Natural killer cell (primary cell): Measurements from ENCODE around the gene ZFTA. TPM values are rescaled to one million over a fixed set of nuclear protein-coding genes. Genes with fewer than 3 reads are reported as not detected.
"Not testable (repeated sequence)": the region's sequence is repeated elsewhere in the genome, so short reads cannot be mapped to it uniquely, and the experiment has no call there.

ENCODE experiments used
- ATAC-seq, 3 donors: fragments of 150-1000 bp in 2 of 3; fragments of 200-7000 bp in 1 of 3; cut with Tn5 transposase; 1 replicate in 1 of 3; 2 replicates in 2 of 3; pipeline ENCODE4 v1.10.0; 2021; ENCODE audit warnings: mild to moderate bottlenecking in 2 of 3, moderate library complexity in 2 of 3
- DNase-seq, 2 donors: peaks; one replicate each; pipeline versions ENCODE4 v3.0.0 to v3.0.0-alpha.2; 2013 to 2021; ENCODE audit warnings: mixed read lengths in 1 of 2
- H3K27ac ChIP-seq: one replicate; pipeline ENCODE4 v1.5.1; 2013; ENCODE audit warnings: mild to moderate bottlenecking, low read length
- H3K27me3 ChIP-seq: one replicate; pipeline ENCODE4 v1.6.1; 2013; ENCODE audit warnings: low read length; ENCODE audit not compliant: control insufficient read depth, insufficient read depth
- H3K36me3 ChIP-seq: one replicate; pipeline ENCODE4 v1.6.1; 2013; ENCODE audit warnings: low read length; ENCODE audit not compliant: control insufficient read depth, insufficient read depth
- H3K4me1 ChIP-seq: one replicate; pipeline ENCODE4 v1.6.1; 2013; ENCODE audit warnings: low read length; ENCODE audit not compliant: control insufficient read depth, insufficient read depth
- H3K4me3 ChIP-seq: one replicate; pipeline ENCODE4 v1.5.1; 2013; ENCODE audit warnings: low read length
- H3K9me3 ChIP-seq: one replicate; pipeline ENCODE4 v1.6.1; 2013; ENCODE audit warnings: low read length; ENCODE audit not compliant: control insufficient read depth, insufficient read depth
- H3K27ac Mint-ChIP-seq, 2 donors: one replicate each; pipeline ENCODE4 v1.8.0; 2022; ENCODE audit warnings: mild to moderate bottlenecking in 2 of 2, mixed read lengths in 2 of 2, moderate library complexity in 1 of 2
- H3K27me3 Mint-ChIP-seq, 2 donors: one replicate each; pipeline ENCODE4 v1.8.0; 2022; ENCODE audit warnings: low read depth in 2 of 2, mixed read lengths in 2 of 2
- H3K36me3 Mint-ChIP-seq: one replicate; pipeline ENCODE4 v1.8.0; 2022; ENCODE audit warnings: mixed read lengths
- H3K4me1 Mint-ChIP-seq, 2 donors: one replicate each; pipeline ENCODE4 v1.8.0; 2022; ENCODE audit warnings: mixed read lengths in 2 of 2
- H3K4me3 Mint-ChIP-seq: one replicate; pipeline ENCODE4 v1.8.0; 2022; ENCODE audit warnings: mild to moderate bottlenecking, moderate library complexity, mixed read lengths
- H3K9me3 Mint-ChIP-seq, 2 donors: one replicate each; pipeline ENCODE4 v1.8.0; 2022; ENCODE audit warnings: mixed read lengths in 2 of 2
- WGBS: methylation state at CpG from one replicate; pipeline ENCODE4 v1.1.7; 2013; ENCODE audit warnings: missing lambda C conversion rate; ENCODE audit not compliant: insufficient coverage; 5-methylcytosine and 5-hydroxymethylcytosine counted together
- intact Hi-C: fragments of 100-400 bp; cut with micrococcal nuclease; formaldehyde crosslinking; loops from one replicate; pipeline ENCODE4 v1.14.2; 2022
- total RNA-seq, 4 donors: library from RNA; stranded (reverse); fragments of 120-200 nt in 1 of 4; gene quantifications; one replicate each; pipeline versions ENCODE4 v1.2.3 to v1.2.4, GENCODE V29; 2013 to 2022
- TF ChIP-seq, protein P1 (sequence below): fragments of 200-600 bp; IDR thresholded peaks from one replicate; pipeline ENCODE4 v1.8.0; 2022; ENCODE audit warnings: antibody characterized with exemption

The ZFTA gene
- total RNA-seq, 3 donors from 2014 or later (not counting 1 experiment from before 2014, with no cell fraction given) = 3.7 to 5.3 (median 4.8) TPM

- intact Hi-C loops = no loop called here
- H3K27ac Mint-ChIP-seq = no peak overlapping the region
- H3K4me1 ChIP-seq = peaks cover 4% of the 10 kb centered on the region
- H3K4me3 ChIP-seq = no peak overlapping the region
- WGBS = 37% methylated on average over 7 of the region's 7 CpGs
- no peak overlapping the region for H3K27ac ChIP-seq
- H3K4me3 Mint-ChIP-seq = no peak overlapping the region
- no peak for ATAC-seq
- H3K9me3 Mint-ChIP-seq = no peaks in the 10 kb centered on the region
- TF ChIP-seq, protein P1, sequence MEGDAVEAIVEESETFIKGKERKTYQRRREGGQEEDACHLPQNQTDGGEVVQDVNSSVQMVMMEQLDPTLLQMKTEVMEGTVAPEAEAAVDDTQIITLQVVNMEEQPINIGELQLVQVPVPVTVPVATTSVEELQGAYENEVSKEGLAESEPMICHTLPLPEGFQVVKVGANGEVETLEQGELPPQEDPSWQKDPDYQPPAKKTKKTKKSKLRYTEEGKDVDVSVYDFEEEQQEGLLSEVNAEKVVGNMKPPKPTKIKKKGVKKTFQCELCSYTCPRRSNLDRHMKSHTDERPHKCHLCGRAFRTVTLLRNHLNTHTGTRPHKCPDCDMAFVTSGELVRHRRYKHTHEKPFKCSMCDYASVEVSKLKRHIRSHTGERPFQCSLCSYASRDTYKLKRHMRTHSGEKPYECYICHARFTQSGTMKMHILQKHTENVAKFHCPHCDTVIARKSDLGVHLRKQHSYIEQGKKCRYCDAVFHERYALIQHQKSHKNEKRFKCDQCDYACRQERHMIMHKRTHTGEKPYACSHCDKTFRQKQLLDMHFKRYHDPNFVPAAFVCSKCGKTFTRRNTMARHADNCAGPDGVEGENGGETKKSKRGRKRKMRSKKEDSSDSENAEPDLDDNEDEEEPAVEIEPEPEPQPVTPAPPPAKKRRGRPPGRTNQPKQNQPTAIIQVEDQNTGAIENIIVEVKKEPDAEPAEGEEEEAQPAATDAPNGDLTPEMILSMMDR = no peak
- H3K4me1 Mint-ChIP-seq = peaks cover 5% of the 10 kb centered on the region in 2 donors
- no peaks in the 10 kb centered on the region for H3K27me3 ChIP-seq
- no peaks in the 10 kb centered on the region for H3K36me3 Mint-ChIP-seq
- H3K9me3 ChIP-seq = no peaks in the 10 kb centered on the region
- no peaks in the 10 kb centered on the region for H3K27me3 Mint-ChIP-seq
- no peaks in the 10 kb centered on the region for H3K36me3 ChIP-seq
- DNase-seq = no peak
Measured at GRCh38 chr11:63783925-63784592, 15.5 kb upstream of the ZFTA start.

- ATAC-seq (no peak), DNase-seq (no peak)
- WGBS = 89% methylated on average over 6 of the region's 6 CpGs
- intact Hi-C loops = no loop called here
- H3K4me1 Mint-ChIP-seq = peaks cover 5% of the 10 kb centered on the region in 2 donors
- TF ChIP-seq, protein P1 = no peak
- Histone ChIP-seq H3K9me3 (no peaks in the 10 kb centered on the region), H3K4me1 (peaks cover 4% of the 10 kb centered on the region), H3K27me3 (no peaks in the 10 kb centered on the region), H3K27ac (no peak overlapping the region), H3K36me3 (no peaks in the 10 kb centered on the region), H3K4me3 (no peak overlapping the region)
- H3K9me3 Mint-ChIP-seq = no peaks in the 10 kb centered on the region
- H3K36me3 Mint-ChIP-seq = no peaks in the 10 kb centered on the region
- no peak overlapping the region for H3K4me3 Mint-ChIP-seq
- peaks cover 0 to 4% of the 10 kb centered on the region in 2 donors for H3K27me3 Mint-ChIP-seq
- no peak overlapping the region for H3K27ac Mint-ChIP-seq
Measured at GRCh38 chr11:63782749-63783148, 14.2 kb upstream of the ZFTA start.

DNA sequence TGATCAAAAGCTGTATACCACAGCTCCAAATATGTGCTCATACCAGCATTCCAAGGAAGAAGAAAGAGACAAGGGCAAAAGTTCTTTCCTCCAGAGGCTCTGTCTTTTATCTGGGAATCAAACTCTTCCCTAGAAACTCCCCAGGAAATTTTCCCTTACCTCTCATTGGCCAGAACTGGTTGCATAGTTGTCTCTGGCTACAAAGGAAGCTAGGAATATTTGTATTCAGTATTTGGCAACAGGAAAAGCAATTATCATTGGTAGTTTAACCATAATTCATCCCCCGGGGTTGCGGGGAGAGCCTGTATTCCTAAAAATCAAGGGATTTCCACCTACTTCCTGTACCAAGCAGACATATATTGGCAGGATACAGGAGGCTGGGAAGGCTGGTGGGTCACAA is 10.5 kb upstream of the ZFTA start:
- Histone ChIP-seq H3K4me3 (no peak overlapping the region), H3K9me3 (no peaks in the 10 kb centered on the region), H3K27me3 (no peaks in the 10 kb centered on the region), H3K36me3 (no peaks in the 10 kb centered on the region), H3K27ac (no peak overlapping the region), H3K4me1 (no peaks in the 10 kb centered on the region)
- intact Hi-C loops = no loop called here
- DNase-seq = no peak
- Mint-ChIP-seq H3K9me3 (no peaks in the 10 kb centered on the region), H3K4me1 (no peaks in the 10 kb centered on the region), H3K27ac (no peak overlapping the region), H3K4me3 (no peak overlapping the region), H3K27me3 (peaks cover 2 to 11% of the 10 kb centered on the region in 2 donors), H3K36me3 (no peaks in the 10 kb centered on the region)
- ATAC-seq = no peak
- TF ChIP-seq, protein P1 = no peak
- WGBS = 100% methylated on average over 2 of the region's 2 CpGs

DNA sequence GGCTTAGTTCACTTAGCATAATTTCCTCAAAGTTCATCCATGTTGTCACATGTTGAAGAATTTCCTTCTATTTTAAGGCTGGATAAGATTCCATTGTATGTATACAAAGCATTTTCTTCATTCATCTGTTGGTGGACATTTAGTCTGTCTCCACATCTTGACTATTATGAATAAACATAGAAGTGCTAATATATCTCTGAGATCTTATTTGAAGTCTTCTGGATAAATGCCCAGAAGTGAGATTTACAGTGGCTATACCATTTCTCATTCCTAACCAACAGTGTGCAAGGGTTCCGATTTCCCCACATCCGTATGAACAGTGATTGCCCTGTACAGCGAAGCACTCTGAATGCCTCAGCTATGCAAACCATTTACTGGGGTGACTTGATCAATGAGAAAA is 6.6 kb upstream of the ZFTA start:
- Mint-ChIP-seq H3K36me3 (no peaks in the 10 kb centered on the region), H3K27me3 (peaks cover 12 to 16% of the 10 kb centered on the region in 2 donors), H3K27ac (no peak overlapping the region), H3K4me1 (peaks cover 0 to 1% of the 10 kb centered on the region in 2 donors), H3K9me3 (no peaks in the 10 kb centered on the region), H3K4me3 (no peak overlapping the region)
- WGBS = 91% methylated on average over 3 of the region's 3 CpGs
- no peaks in the 10 kb centered on the region for H3K4me1 ChIP-seq
- ATAC-seq (no peak), DNase-seq (no peak)
- H3K9me3 ChIP-seq = no peaks in the 10 kb centered on the region
- intact Hi-C loops = no loop called here
- no peak overlapping the region for H3K27ac ChIP-seq
- TF ChIP-seq, protein P1 = no peak
- no peak overlapping the region for H3K4me3 ChIP-seq
- peaks cover 4% of the 10 kb centered on the region for H3K27me3 ChIP-seq
- H3K36me3 ChIP-seq = no peaks in the 10 kb centered on the region

GRCh38 chr11:63771741-63772318 is 3.3 kb upstream of the ZFTA start:
- H3K9me3 Mint-ChIP-seq, intact Hi-C loops: not testable (repeated sequence)

More at GRCh38 chr11:63771741-63772318, 3.3 kb upstream of the ZFTA start:
- peaks cover 5 to 14% of the 10 kb centered on the region in 2 donors for H3K27me3 Mint-ChIP-seq
- WGBS = no CpG with 5 or more reads among the region's 2 CpGs
- peaks cover 9 to 11% of the 10 kb centered on the region in 2 donors for H3K4me1 Mint-ChIP-seq
- H3K36me3 Mint-ChIP-seq, H3K27ac Mint-ChIP-seq, H3K9me3 ChIP-seq, ATAC-seq, H3K36me3 ChIP-seq, H3K27ac ChIP-seq, H3K4me3 ChIP-seq, H3K4me3 Mint-ChIP-seq, DNase-seq: not testable (repeated sequence)
- peaks cover 21% of the 10 kb centered on the region for H3K4me1 ChIP-seq
- H3K27me3 ChIP-seq = peaks cover 12% of the 10 kb centered on the region
